Measurements from ENCODE around the gene C1D. TPM values are rescaled to one million over a fixed set of nuclear protein-coding genes. Genes with fewer than 3 reads are reported as not detected.

Gene C1D
- total RNA-seq, 3 donors from 2014 or later = 32.3 to 50.5 (median 49.8) TPM

- Histone ChIP-seq H3K36me3 (no peaks in the 10 kb centered on the region), H3K9me3 (no peaks in the 10 kb centered on the region), H3K4me1 (no peaks in the 10 kb centered on the region), H3K27me3 (no peaks in the 10 kb centered on the region), H3K27ac (no peak overlapping the region), H3K4me3 (no peak overlapping the region)
- DNase-seq (ENCODE audit: low spot score in 2 of 2) = no peak
- intact Hi-C loops (cut with DNase I; ENCODE audit: low total_unique reads) = no loop called here
- TF ChIP-seq POLR2AphosphoS5 (IDR thresholded peaks at IDR 0.05) = no peak
These were observed 53.3 kb downstream of the C1D start for GRCh38 chr2:68009526-68009925.

DNA sequence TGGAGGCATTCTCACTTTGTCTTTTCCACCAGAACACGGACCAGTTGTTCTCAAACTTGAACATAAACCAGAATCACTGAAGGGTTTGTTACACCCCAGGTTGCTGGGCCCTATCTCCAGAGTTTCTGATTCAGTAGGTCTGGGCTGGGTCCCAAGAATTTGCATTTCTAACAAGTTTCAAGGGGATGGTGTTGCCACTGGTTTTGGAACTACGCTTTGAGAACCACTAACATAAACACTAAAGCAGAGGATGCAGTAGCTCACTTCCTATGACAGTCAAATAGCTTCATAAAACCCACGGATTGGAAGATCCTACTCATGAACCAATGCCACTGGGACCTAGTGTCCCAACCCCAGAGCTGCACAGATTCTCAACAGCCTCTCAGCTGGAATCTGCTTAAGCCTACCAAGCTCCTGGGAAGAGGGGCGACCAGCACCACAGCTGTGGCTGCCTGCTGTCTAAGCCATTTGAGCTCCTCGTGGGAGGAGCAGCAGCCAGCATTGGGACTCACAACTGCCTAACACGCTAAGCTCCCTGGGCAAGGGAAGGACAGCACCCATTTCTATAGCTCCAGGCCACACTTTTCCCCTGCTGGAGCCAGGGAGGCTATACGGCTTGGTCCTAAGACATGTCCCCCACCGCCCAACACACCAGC is 62.5 kb downstream of the C1D start:
- no peaks in the 10 kb centered on the region for H3K36me3 ChIP-seq
- H3K4me1 ChIP-seq = no peaks in the 10 kb centered on the region
- DNase-seq (ENCODE audit: low spot score in 2 of 2) = no peak
- intact Hi-C loops (cut with DNase I; ENCODE audit: low total_unique reads) = no loop called here
- H3K9me3 ChIP-seq = no peaks in the 10 kb centered on the region
- TF ChIP-seq POLR2A (IDR thresholded peaks at IDR 0.05) (no peak), CTCF (IDR thresholded peaks at IDR 0.05) (no peak), POLR2AphosphoS5 (IDR thresholded peaks at IDR 0.05) (no peak)
- no peak overlapping the region for H3K4me3 ChIP-seq
- H3K27ac ChIP-seq = no peak overlapping the region
- H3K27me3 ChIP-seq = no peaks in the 10 kb centered on the region

- Histone ChIP-seq H3K27me3 (no peaks in the 10 kb centered on the region), H3K27ac (no peak overlapping the region), H3K4me1 (no peaks in the 10 kb centered on the region), H3K9me3 (no peaks in the 10 kb centered on the region), H3K36me3 (no peaks in the 10 kb centered on the region), H3K4me3 (no peak overlapping the region)
- TF ChIP-seq CTCF (IDR thresholded peaks at IDR 0.05) (no peak), POLR2AphosphoS5 (IDR thresholded peaks at IDR 0.05) (no peak), POLR2A (IDR thresholded peaks at IDR 0.05) (no peak)
- DNase-seq (ENCODE audit: low spot score in 2 of 2) = no peak
- intact Hi-C loops (cut with DNase I; ENCODE audit: low total_unique reads) = no loop called here
These were observed 63.5 kb downstream of the C1D start for GRCh38 chr2:67999332-67999731.

DNA sequence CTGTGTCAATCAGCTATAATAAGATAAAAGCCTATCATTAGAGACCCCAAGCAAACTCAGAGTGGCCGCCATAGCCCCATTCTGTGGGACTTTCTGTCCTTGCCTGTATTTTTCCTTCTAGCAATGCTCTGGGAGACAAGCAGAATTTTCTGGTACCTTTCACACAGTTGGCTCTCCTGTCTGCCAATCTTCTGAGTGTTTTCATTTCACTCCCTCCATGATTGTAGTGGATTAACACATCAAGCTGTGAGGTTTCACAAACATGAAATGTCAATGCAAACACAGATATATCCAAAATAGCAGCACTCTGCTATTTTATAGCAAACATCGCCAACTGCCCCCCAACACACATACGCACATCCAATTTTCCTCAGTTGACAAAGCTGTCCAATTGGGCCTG is 64.9 kb downstream of the C1D start:
- Histone ChIP-seq H3K36me3 (no peaks in the 10 kb centered on the region), H3K27me3 (no peaks in the 10 kb centered on the region), H3K9me3 (no peaks in the 10 kb centered on the region), H3K4me3 (no peak overlapping the region), H3K27ac (no peak overlapping the region), H3K4me1 (no peaks in the 10 kb centered on the region)
- no peak for DNase-seq (ENCODE audit: low spot score in 2 of 2)
- intact Hi-C loops (cut with DNase I; ENCODE audit: low total_unique reads) = no loop called here
- no peak for TF ChIP-seq POLR2AphosphoS5 (IDR thresholded peaks at IDR 0.05)
- no peak for TF ChIP-seq POLR2A (IDR thresholded peaks at IDR 0.05)
- no peak for TF ChIP-seq CTCF (IDR thresholded peaks at IDR 0.05)

DNA sequence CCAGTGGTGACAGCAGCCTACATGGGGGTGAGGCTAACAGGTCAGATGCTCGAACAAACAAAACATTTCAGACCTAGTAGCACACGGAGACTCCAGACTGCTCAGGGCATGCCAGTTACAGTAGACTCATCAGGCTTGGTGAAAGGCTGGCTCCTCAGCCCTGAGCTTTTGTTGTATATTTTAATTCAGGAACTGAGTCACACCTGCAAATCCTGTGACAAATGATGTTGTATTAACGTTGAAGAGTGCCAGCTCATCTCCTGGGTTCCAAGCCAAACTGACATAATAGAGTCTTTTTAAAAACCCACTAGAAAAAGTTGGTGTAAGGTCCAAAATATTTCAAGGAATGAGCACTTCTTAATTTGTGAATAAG is 65.3 kb downstream of the C1D start:
- DNase-seq (ENCODE audit: low spot score in 2 of 2) = no peak
- Histone ChIP-seq H3K4me1 (no peaks in the 10 kb centered on the region), H3K27ac (no peak overlapping the region), H3K4me3 (no peak overlapping the region), H3K36me3 (no peaks in the 10 kb centered on the region), H3K27me3 (no peaks in the 10 kb centered on the region), H3K9me3 (no peaks in the 10 kb centered on the region)
- intact Hi-C loops (cut with DNase I; ENCODE audit: low total_unique reads) = no loop called here
- TF ChIP-seq POLR2AphosphoS5 (IDR thresholded peaks at IDR 0.05) = no peak

DNA sequence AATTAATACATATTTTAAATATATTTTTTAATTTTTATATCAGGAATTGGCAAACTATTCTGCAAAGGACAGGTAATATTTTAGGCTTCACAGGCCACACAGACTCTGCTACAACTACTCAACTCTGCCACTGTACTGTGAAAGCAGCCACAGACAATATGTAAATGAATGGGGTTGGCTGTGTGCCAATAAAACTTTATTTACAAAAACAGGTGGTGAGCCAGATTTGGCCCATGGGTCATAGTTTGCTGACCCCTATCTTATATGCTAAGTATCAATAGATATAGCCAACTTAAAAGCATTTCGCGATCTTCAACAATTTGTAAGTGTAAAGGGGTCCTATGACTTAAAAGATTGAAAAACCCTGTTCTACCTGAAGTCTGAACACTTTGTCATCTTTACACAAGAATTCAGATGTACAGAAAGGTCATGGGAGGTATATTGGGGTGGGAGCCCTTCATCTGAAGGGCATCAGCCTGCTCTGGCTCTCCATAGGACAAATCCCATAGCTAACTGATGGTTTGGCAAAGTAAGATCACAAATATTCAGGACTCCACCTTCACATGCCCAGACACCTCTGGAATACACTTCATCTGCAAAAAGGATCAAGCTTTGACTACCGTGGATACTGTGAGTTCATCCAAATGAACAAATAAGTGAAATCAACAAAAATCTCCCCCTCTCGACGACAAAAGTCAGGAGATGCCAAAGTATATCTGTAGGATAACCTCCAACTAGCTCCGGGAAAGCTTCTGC is 65.9 kb downstream of the C1D start:
- TF ChIP-seq POLR2A (IDR thresholded peaks at IDR 0.05) (no peak), POLR2AphosphoS5 (IDR thresholded peaks at IDR 0.05) (no peak), CTCF (IDR thresholded peaks at IDR 0.05) (no peak)
- Histone ChIP-seq H3K9me3 (no peaks in the 10 kb centered on the region), H3K4me3 (no peak overlapping the region), H3K4me1 (no peaks in the 10 kb centered on the region), H3K27me3 (no peaks in the 10 kb centered on the region), H3K27ac (no peak overlapping the region), H3K36me3 (no peaks in the 10 kb centered on the region)
- intact Hi-C loops (cut with DNase I; ENCODE audit: low total_unique reads) = no loop called here
- DNase-seq (ENCODE audit: low spot score in 2 of 2) = no peak

Data from breast epithelium (tissue), 4 donors.